ENCODE measurements around the gene VWA1. TPM values are rescaled to one million over a fixed set of nuclear protein-coding genes. Genes with fewer than 3 reads are reported as not detected.
A peak's percentile ranks its signal among the peaks of the same experiment; 100 is the strongest.
"Not testable (repeated sequence)": the region's sequence is repeated elsewhere in the genome, so short reads cannot be mapped to it uniquely, and the experiment has no call there.

The VWA1 gene
- total and polyA plus RNA-seq, 10 of the 15 experiments (the other 5 are each of a cell fraction or from before 2014, with no cell fraction given), result 0.02 to 1.7 (median 0.32) TPM; not detected in 2

DNA sequence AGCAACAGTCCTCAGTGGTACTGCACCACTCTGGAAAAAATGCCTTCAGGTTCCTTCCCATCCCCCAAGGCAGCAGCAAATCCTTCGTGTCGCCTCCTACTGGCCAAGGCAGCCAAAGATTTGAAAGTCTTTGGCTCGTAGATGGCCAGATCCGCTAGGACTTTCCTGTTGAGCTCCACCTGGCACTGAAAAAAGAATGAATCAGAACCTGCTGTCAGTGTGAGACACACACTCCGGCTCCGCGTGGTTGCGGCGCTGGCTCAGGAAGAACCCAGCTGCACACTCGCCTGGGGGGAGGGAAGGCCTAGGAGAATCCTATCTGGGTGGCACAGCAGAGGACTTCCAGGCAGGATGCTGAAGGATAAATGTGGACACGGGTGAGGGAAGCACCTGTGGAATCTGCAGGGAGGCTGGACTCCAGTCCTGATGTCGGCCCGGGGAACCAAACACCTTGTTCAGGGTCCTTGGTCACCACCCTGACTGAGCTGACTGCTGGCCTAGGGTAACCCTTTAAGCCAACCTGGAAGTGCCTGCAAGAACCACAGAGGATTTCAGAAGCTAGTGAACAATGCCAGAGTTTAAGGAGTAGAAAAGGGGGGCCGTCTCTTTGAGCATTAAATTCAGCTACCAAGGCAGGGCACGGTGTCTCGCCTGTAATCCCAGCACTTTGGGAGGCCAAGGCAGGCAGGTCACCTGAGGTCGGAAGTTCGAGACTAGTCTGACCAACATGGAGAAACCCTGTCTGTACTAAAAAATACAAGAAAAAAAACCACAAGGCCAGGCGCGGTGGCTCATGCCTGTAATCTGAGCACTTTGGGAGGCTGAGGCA is 33.2 kb upstream of the VWA1 start (continued):
- TF ChIP-seq, protein P1, sequence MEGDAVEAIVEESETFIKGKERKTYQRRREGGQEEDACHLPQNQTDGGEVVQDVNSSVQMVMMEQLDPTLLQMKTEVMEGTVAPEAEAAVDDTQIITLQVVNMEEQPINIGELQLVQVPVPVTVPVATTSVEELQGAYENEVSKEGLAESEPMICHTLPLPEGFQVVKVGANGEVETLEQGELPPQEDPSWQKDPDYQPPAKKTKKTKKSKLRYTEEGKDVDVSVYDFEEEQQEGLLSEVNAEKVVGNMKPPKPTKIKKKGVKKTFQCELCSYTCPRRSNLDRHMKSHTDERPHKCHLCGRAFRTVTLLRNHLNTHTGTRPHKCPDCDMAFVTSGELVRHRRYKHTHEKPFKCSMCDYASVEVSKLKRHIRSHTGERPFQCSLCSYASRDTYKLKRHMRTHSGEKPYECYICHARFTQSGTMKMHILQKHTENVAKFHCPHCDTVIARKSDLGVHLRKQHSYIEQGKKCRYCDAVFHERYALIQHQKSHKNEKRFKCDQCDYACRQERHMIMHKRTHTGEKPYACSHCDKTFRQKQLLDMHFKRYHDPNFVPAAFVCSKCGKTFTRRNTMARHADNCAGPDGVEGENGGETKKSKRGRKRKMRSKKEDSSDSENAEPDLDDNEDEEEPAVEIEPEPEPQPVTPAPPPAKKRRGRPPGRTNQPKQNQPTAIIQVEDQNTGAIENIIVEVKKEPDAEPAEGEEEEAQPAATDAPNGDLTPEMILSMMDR (IDR thresholded peaks at IDR 0.05 in 2 of 3, conservative IDR thresholded peaks at IDR 0.05 in 1 of 3; ENCODE audit: control insufficient read depth in 2 of 3, extremely low read depth in 1 of 3, insufficient read depth in 1 of 3, low read depth in 3 of 3, low read length in 3 of 3), result peak; percentile 33 to 69 (median 56)

DNA sequence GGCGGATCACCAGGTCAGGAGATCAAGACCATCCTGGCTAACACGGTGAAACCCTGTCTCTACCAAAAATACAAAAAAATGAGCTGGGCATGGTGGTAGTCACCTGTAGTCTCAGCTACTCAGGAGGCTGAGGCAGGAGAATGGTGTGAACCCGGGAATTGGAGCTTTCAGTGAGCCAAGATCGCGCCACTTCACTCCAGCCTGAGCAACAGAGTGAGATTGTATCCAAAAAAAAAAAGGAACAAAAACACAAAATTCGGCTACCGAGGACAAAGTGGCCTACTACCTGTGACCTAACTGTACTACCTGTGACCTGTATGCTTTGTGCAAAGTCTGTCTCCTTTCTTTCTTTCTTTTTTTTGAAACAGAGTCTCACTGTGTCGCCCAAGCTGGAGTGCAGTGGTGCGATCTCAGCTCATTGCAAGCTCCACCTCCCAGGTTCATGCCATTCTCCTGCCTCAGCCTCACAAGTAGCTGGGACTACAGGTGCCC is 32.5 kb upstream of the VWA1 start:
- ATAC-seq; H3K4me2 ChIP-seq (ENCODE audit: control insufficient read depth, insufficient read depth); BruUV-seq (replicated peaks); H3K27me3 ChIP-seq (replicated peaks in 1 of 2; ENCODE audit: control insufficient read depth in 2 of 2, insufficient read depth in 2 of 2, low read length in 1 of 2); H3K9me3 ChIP-seq (replicated peaks; ENCODE audit: control insufficient read depth, insufficient read depth, low read length); H3K27ac ChIP-seq (ENCODE audit: control insufficient read depth, insufficient read depth); DNase-seq (ENCODE audit: low read depth, low spot score); intact Hi-C loops (cut with micrococcal nuclease; ENCODE audit: unreplicated experiment); H4K20me1 ChIP-seq (ENCODE audit: control insufficient read depth, insufficient read depth); RAD21 ChIA-PET (ENCODE audit: unreplicated experiment); FAIRE-seq; SMC1A ChIA-PET (ENCODE audit: uncharacterized antibody, unreplicated experiment); H3K4me3 ChIP-seq; H3K9ac ChIP-seq (ENCODE audit: control insufficient read depth, insufficient read depth, low read length); H2AFZ ChIP-seq (ENCODE audit: control insufficient read depth, low read depth, low read length): not testable (repeated sequence)
- 96% methylated on average over 7 of the region's 9 CpGs for WGBS (ENCODE audit: insufficient coverage, insufficient replicate concordance, low lambda C conversion rate, missing lambda C conversion rate)
- ChIA-PET CTCF (interaction anchor here (1.0 to 1.7 kb wide), 7 partner anchors 11 to 101 kb away, joined by 3 to 15 read pairs (median 4); partner anchors contain the start of gene AURKAIP1), POLR2A (interaction anchor here (1.2 kb wide), 1 partner anchor 38 kb away, joined by 4 read pairs; no protein-coding TSS in a partner anchor)
- Histone ChIP-seq H3K79me2 (ENCODE audit: control insufficient read depth, insufficient read depth, low read length) (peaks cover 73% of the 10 kb centered on the region), H3K4me1 (ENCODE audit: control insufficient read depth, insufficient read depth, low read length) (peaks cover 25% of the 10 kb centered on the region), H3K36me3 (ENCODE audit: control insufficient read depth in 2 of 2, insufficient read depth in 2 of 2, low read length in 1 of 2) (peaks cover 11 to 22% of the 10 kb centered on the region in 2 experiments)
- TF ChIP-seq POLR2AphosphoS5 (IDR thresholded peaks at IDR 0.05; ENCODE audit: low read length), result 0 out of 2 replicates have a peak, but pooled peaks have one; percentile 31
- in situ Hi-C loops (cut with MboI), result loop anchor here (5.0 kb wide), 1 partner anchor 104 kb away; no protein-coding TSS in a partner anchor
